SU-DHL-6 (cell line): Measurements from ENCODE around the gene OR56A3.

Experiments used
- H2AFZ ChIP-seq: fragments of 200-600 bp; sonication (generic); 2 replicates; pipeline ENCODE4 v1.6.1; 2014; ENCODE audit warnings: low read depth, mild to moderate bottlenecking, moderate library complexity, mixed read lengths, antibody characterized with exemption, low read length; ENCODE audit not compliant: severe bottlenecking
- H3F3A ChIP-seq: fragments of 200-600 bp; shearing (Covaris generic); 2 replicates; pipeline ENCODE4 v1.6.0; 2016; ENCODE audit warnings: antibody characterized with exemption, mild to moderate bottlenecking; ENCODE audit not compliant: insufficient read depth
- H3K27ac ChIP-seq: fragments of 200-600 bp; sonication (generic); 2 replicates; pipeline ENCODE4 v1.5.1; 2016; ENCODE audit warnings: low read depth, mild to moderate bottlenecking, low read length, moderate library complexity, mixed read lengths
- H3K27me3 ChIP-seq: fragments of 200-600 bp; sonication (generic), shearing (Covaris generic); 2 replicates; pipeline ENCODE4 v1.6.0; 2014; ENCODE audit warnings: mild to moderate bottlenecking, low read length
- H3K36me3 ChIP-seq: fragments of 200-600 bp; sonication (generic); 2 replicates; pipeline ENCODE4 v1.6.1; 2014; ENCODE audit warnings: mild to moderate bottlenecking, low read length, mixed read lengths
- H3K4me2 ChIP-seq: fragments of 300-600, 200-600 bp; shearing (Covaris generic), sonication (generic); 2 replicates; pipeline ENCODE4 v1.6.0; 2014; ENCODE audit warnings: low read length, low read depth, mild to moderate bottlenecking; ENCODE audit not compliant: poor library complexity, severe bottlenecking
- H3K4me3 ChIP-seq: fragments of 200-600 bp; sonication (generic); 2 replicates; pipeline ENCODE4 v1.5.1; 2014; ENCODE audit warnings: antibody characterized with exemption, low read length, mild to moderate bottlenecking, mixed read lengths; ENCODE audit not compliant: insufficient read depth, poor library complexity, severe bottlenecking
- H3K79me2 ChIP-seq: fragments of 200-600 bp; sonication (generic); 2 replicates; pipeline ENCODE4 v1.6.1; 2014; ENCODE audit warnings: mild to moderate bottlenecking, low read length, moderate library complexity; ENCODE audit not compliant: insufficient read depth
- H3K9ac ChIP-seq: fragments of 200-600 bp; sonication (generic); 2 replicates; pipeline ENCODE4 v1.7.0; 2014; ENCODE audit warnings: mild to moderate bottlenecking, low read length
- H3K9me2 ChIP-seq: fragments of 200-600 bp; sonication (generic); replicated peaks from 2 replicates; pipeline ENCODE4 v1.6.1; 2014; ENCODE audit warnings: low read length; ENCODE audit not compliant: insufficient read depth
- H3K9me3 ChIP-seq: fragments of 200-600 bp; sonication (generic); 2 replicates; pipeline ENCODE4 v1.6.1; 2014; ENCODE audit warnings: low read length, mixed read lengths; ENCODE audit not compliant: insufficient read depth
- H4K20me1 ChIP-seq: fragments of 200-600 bp; sonication (generic); 2 replicates; pipeline ENCODE4 v1.6.1; 2014; ENCODE audit warnings: low read depth, mild to moderate bottlenecking, antibody characterized with exemption, low read length, moderate library complexity, mixed read lengths
- CTCF ChIP-seq: fragments of 200-600 bp; sonication (generic); IDR thresholded peaks from one replicate; pipeline ENCODE4 v1.5.1; 2017; ENCODE audit warnings: antibody characterized with exemption, mild to moderate bottlenecking, low read length, moderate library complexity; ENCODE audit not compliant: insufficient read depth, poor library complexity, severe bottlenecking
- EZH2phosphoT487 ChIP-seq: fragments of 200-600 bp; sonication (generic), shearing (Covaris generic); conservative IDR thresholded peaks from 2 replicates; pipeline ENCODE4 v1.6.1; 2018; ENCODE audit warnings: mild to moderate bottlenecking, antibody characterized with exemption, low read length, moderate library complexity, mixed read lengths

Gene OR56A3

GRCh38 chr11:5941951-5942350 lies at the start of gene OR56A3:
OR56A3 (plus strand) TSS chr11:5942251; CDS start chr11:5947347, 5,096 bp downstream.
- no peaks in the 10 kb centered on the region for H3K9me2 ChIP-seq
- no peaks in the 10 kb centered on the region for H3K27me3 ChIP-seq
- H3K27ac ChIP-seq = no peak within 1 kb of the TSS
- H2AFZ ChIP-seq = no peak within 1 kb of the TSS
- TF ChIP-seq EZH2phosphoT487 (no peak), CTCF (no peak)
- H3K36me3 ChIP-seq = no peaks in the 10 kb centered on the region
- no peaks in the 10 kb centered on the region for H3F3A ChIP-seq
- H3K4me3 ChIP-seq = no peak within 1 kb of the TSS
- no peak within 1 kb of the TSS for H3K9ac ChIP-seq
- H3K9me3 ChIP-seq = no peaks in the 10 kb centered on the region
- no peaks in the 10 kb centered on the region for H4K20me1 ChIP-seq
- H3K79me2 ChIP-seq = no peaks in the 10 kb centered on the region
- H3K4me2 ChIP-seq = no peak within 1 kb of the TSS

GRCh38 chr11:5892908-5893307 lies 49.1 kb upstream of the OR56A3 start, which contains the start of gene OR52E5:
OR52E5 (plus strand) TSS chr11:5893208; CDS start chr11:5900777, 7,569 bp downstream.
- H3K27ac ChIP-seq = no peak within 1 kb of the TSS
- TF ChIP-seq CTCF = no peak
- no peak for TF ChIP-seq EZH2phosphoT487
- H3K9me2 ChIP-seq = no peaks in the 10 kb centered on the region
- H3K9me3 ChIP-seq = no peaks in the 10 kb centered on the region
- no peak within 1 kb of the TSS for H2AFZ ChIP-seq
- no peaks in the 10 kb centered on the region for H3K36me3 ChIP-seq
- peaks cover 5% of the 10 kb centered on the region; the same call in 1 of the 2 replicates for H4K20me1 ChIP-seq
- no peak within 1 kb of the TSS for H3K4me3 ChIP-seq
- H3K9ac ChIP-seq = no peak within 1 kb of the TSS
- H3K27me3 ChIP-seq = no peaks in the 10 kb centered on the region
- H3K4me2 ChIP-seq = no peak within 1 kb of the TSS
- H3K79me2 ChIP-seq = no peaks in the 10 kb centered on the region
- H3F3A ChIP-seq = no peaks in the 10 kb centered on the region

GRCh38 chr11:5899534-5899933 lies 42.5 kb upstream of the OR56A3 start:
- Histone ChIP-seq H3K27ac (no peak overlapping the region), H3K4me2 (no peak overlapping the region), H3K9me2 (no peaks in the 10 kb centered on the region), H4K20me1 (no peaks in the 10 kb centered on the region), H3K27me3 (no peaks in the 10 kb centered on the region), H3K9ac (no peak overlapping the region), H2AFZ (no peak overlapping the region), H3F3A (no peaks in the 10 kb centered on the region), H3K36me3 (no peaks in the 10 kb centered on the region), H3K4me3 (no peak overlapping the region), H3K9me3 (no peaks in the 10 kb centered on the region), H3K79me2 (no peaks in the 10 kb centered on the region)
- TF ChIP-seq CTCF (no peak), EZH2phosphoT487 (no peak)
